ENCODE results near the gene DCHS1. TPM values are rescaled to one million over a fixed set of nuclear protein-coding genes. Genes with fewer than 3 reads are reported as not detected.

Gene DCHS1
- total RNA-seq, 4 donors from 2014 or later: 5.5 to 17.7 (median 14.0) TPM

DNA sequence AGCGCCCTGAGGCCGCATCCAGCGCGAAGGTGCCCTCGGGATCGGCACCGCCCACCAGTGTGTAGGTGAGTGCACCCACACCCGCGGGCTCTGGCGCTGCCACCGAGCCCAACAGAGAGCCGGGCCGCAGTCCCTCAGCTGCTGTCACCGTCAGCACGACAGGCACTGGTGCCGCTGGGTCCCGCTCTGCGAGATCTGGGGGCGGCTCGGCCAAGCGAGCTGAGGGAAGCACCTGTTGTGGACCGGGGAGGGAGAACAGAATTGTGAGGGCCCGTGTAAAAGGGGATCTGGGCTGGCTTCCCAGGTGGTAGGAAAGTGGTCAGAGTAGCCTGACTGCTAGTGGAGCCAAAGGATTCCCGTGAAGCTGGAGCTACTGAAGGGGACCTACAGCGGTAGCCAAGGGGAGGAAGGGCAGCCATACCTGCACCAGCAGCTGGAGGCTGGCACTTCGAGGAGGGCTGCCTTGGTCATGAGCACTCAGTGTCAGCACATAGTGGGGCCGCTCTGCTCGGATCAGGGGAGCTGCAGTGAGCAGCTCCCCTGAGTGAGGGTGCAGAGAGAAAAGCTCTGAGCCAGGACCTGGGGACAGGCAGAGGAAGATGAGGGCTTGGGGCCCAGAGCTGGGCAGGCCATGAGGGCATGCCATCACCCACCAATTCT, 24.8 kb downstream of the DCHS1 start:
- Histone ChIP-seq H3K9me3 (no peaks in the 10 kb centered on the region), H3K4me1 (peaks cover 9 to 13% (median 11%) of the 10 kb centered on the region in 4 donors), H3K27ac (no peak overlapping the region), H3K27me3 (no peaks in the 10 kb centered on the region), H3K4me3 (peak overlapping the region in 3 of 4 donors; percentile 4 to 36 (median 29)), H3K36me3 (no peaks in the 10 kb centered on the region)
- 85% methylated on average over 26 of the region's 28 CpGs; no CpG with 5 or more reads in 1 of the 2 donors for WGBS, 2 donors (ENCODE audit: low coverage in 1 of 2)
- intact Hi-C loops (cut with DNase I; ENCODE audit: low total_unique reads): no loop called here
- TF ChIP-seq EP300 (IDR thresholded peaks at IDR 0.05; ENCODE audit: low read depth): no peak
- TF ChIP-seq POLR2AphosphoS5 (IDR thresholded peaks at IDR 0.05): no peak
- DNase-seq: no peak
- in situ Hi-C loops (cut with MboI; ENCODE audit: low pct_ligation_motif_present in 1 of 4, low pct_unique_long_range_greater_than_20kb in 1 of 4, low sequenced_read_pairs in 3 of 4): no loop called here

DNA sequence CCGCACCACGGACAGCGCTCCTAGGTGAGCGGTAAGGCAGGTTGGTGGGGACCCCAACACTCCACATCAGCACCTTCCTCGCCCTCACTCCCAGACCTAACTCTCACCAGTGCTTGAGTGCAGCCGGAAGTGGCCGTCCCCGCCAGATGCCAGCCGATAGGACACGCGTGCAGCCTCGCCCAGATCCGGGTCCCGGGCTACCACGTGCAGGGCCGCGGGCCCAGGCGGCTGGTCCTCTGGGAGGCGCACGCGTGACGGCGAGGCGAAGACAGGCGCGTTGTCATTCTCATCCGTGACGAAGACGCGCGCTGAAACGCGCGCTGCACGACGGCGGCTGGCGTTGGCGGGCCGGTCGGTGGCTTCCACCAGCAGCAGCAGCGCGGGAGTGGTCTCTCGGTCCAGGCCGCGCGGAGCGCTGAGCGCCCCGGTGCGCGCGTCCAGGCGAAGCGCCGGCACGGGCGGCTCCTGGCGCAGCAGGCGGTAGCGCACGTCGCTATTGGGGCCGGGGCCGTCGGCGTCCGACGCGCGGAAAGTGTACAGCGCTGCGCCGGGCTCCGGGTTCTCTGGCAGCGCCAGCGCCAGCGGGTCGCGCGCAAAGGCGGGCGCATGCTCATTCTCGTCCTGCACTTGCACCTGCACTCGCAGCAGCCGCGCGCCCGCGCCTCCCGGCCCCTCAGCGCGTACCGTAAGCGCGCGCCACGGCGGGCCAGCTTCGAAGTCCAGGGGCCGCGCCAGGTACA, 25.5 kb downstream of the DCHS1 start:
- Histone ChIP-seq H3K9me3 (no peaks in the 10 kb centered on the region), H3K36me3 (no peaks in the 10 kb centered on the region), H3K4me3 (peak overlapping the region in 3 of 4 donors; percentile 4 to 36 (median 29)), H3K27me3 (no peaks in the 10 kb centered on the region), H3K4me1 (peaks cover 2 to 6% (median 4%) of the 10 kb centered on the region in 4 donors), H3K27ac (no peak overlapping the region)
- in situ Hi-C loops (cut with MboI; ENCODE audit: low pct_ligation_motif_present in 1 of 4, low pct_unique_long_range_greater_than_20kb in 1 of 4, low sequenced_read_pairs in 3 of 4) (no loop called here), intact Hi-C loops (cut with DNase I; ENCODE audit: low total_unique reads) (no loop called here)
- 80% methylated on average over 34 of the region's 102 CpGs; no CpG with 5 or more reads in 1 of the 2 donors for WGBS, 2 donors (ENCODE audit: low coverage in 1 of 2)
- no peak for TF ChIP-seq EP300 (IDR thresholded peaks at IDR 0.05; ENCODE audit: low read depth)
- TF ChIP-seq, protein P1, sequence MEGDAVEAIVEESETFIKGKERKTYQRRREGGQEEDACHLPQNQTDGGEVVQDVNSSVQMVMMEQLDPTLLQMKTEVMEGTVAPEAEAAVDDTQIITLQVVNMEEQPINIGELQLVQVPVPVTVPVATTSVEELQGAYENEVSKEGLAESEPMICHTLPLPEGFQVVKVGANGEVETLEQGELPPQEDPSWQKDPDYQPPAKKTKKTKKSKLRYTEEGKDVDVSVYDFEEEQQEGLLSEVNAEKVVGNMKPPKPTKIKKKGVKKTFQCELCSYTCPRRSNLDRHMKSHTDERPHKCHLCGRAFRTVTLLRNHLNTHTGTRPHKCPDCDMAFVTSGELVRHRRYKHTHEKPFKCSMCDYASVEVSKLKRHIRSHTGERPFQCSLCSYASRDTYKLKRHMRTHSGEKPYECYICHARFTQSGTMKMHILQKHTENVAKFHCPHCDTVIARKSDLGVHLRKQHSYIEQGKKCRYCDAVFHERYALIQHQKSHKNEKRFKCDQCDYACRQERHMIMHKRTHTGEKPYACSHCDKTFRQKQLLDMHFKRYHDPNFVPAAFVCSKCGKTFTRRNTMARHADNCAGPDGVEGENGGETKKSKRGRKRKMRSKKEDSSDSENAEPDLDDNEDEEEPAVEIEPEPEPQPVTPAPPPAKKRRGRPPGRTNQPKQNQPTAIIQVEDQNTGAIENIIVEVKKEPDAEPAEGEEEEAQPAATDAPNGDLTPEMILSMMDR (IDR thresholded peaks at IDR 0.05): no peak
- TF ChIP-seq POLR2A (IDR thresholded peaks at IDR 0.05): no peak
- no peak for TF ChIP-seq POLR2AphosphoS5 (IDR thresholded peaks at IDR 0.05)
- DNase-seq: peak; percentile 26

DNA sequence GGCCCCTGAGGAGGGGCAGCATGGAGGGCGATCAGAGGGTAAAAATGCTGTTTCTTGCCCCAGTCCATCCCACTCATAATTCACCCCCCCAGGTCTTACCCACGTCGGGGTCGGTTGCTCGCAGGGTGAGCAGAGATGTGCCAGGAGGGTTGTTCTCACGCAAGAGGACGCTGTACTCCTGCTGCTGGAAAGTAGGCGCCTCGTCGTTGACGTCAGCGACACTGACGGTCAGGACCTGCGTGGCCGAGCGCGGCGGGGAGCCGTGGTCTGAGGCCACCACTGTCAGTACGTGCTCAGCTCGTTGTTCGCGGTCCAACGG, 26.1 kb downstream of the DCHS1 start:
- Histone ChIP-seq H3K4me3 (no peak overlapping the region), H3K27me3 (no peaks in the 10 kb centered on the region), H3K36me3 (no peaks in the 10 kb centered on the region), H3K27ac (no peak overlapping the region), H3K9me3 (no peaks in the 10 kb centered on the region), H3K4me1 (peaks cover 0 to under 1% (median 0%) of the 10 kb centered on the region in 4 donors)
- in situ Hi-C loops (cut with MboI; ENCODE audit: low pct_ligation_motif_present in 1 of 4, low pct_unique_long_range_greater_than_20kb in 1 of 4, low sequenced_read_pairs in 3 of 4) (no loop called here), intact Hi-C loops (cut with DNase I; ENCODE audit: low total_unique reads) (no loop called here)
- no peak for TF ChIP-seq EP300 (IDR thresholded peaks at IDR 0.05; ENCODE audit: low read depth)
- no peak for TF ChIP-seq POLR2A (IDR thresholded peaks at IDR 0.05)
- no peak for TF ChIP-seq POLR2AphosphoS5 (IDR thresholded peaks at IDR 0.05)
- TF ChIP-seq, protein P1 (IDR thresholded peaks at IDR 0.05): no peak
- 97% methylated on average over 24 of the region's 24 CpGs; no CpG with 5 or more reads in 1 of the 2 donors for WGBS, 2 donors (ENCODE audit: low coverage in 1 of 2)
- no peak for DNase-seq

DNA sequence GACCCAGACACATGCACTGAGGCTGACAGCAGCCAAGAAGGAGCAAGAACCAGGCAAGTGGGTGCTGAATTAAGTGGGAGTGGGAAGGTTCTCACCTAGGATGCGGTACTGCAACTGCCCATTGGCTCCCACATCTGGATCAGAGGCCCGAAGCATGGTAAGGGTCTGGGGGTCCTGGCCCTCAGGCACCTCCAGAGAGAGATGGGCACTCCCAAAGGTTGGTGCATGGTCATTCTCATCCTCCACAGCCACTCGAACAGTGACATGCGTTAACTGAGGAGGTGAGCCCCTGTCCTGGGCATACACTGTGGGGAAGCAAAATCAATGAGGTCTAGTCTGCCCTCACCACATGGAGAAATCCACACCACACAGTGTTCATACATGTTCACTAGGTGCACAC, 27.1 kb downstream of the DCHS1 start:
- DNase-seq: no peak
- H3K27me3 ChIP-seq: no peaks in the 10 kb centered on the region
- intact Hi-C loops (cut with DNase I; ENCODE audit: low total_unique reads) (no loop called here), in situ Hi-C loops (cut with MboI; ENCODE audit: low pct_ligation_motif_present in 1 of 4, low pct_unique_long_range_greater_than_20kb in 1 of 4, low sequenced_read_pairs in 3 of 4) (no loop called here)
- 97% methylated on average over 4 of the region's 4 CpGs; no CpG with 5 or more reads in 1 of the 2 donors for WGBS, 2 donors (ENCODE audit: low coverage in 1 of 2)
- no peak overlapping the region for H3K27ac ChIP-seq
- H3K9me3 ChIP-seq: no peaks in the 10 kb centered on the region
- H3K36me3 ChIP-seq: no peaks in the 10 kb centered on the region
- TF ChIP-seq, protein P1 (IDR thresholded peaks at IDR 0.05): no peak
- TF ChIP-seq POLR2A (IDR thresholded peaks at IDR 0.05) (no peak), POLR2AphosphoS5 (IDR thresholded peaks at IDR 0.05) (no peak), EP300 (IDR thresholded peaks at IDR 0.05; ENCODE audit: low read depth) (no peak)
- no peaks in the 10 kb centered on the region for H3K4me1 ChIP-seq
- H3K4me3 ChIP-seq: no peak overlapping the region
